Lower leg skin (tissue), 3 donors: ENCODE measurements around the gene ZNF837.

Experiments
- POLR2A ChIP-seq, 2 donors: fragments of 450-650 bp; IDR thresholded peaks; one replicate each; pipeline ENCODE4 v1.6.1; 2016 to 2017; ENCODE audit warnings: antibody characterized with exemption in 2 of 2, mild to moderate bottlenecking in 1 of 2, moderate library complexity in 1 of 2
- TF ChIP-seq, protein P1 (sequence below), 3 donors: fragments of 450-650 bp; IDR thresholded peaks; one replicate each; pipeline ENCODE4 v1.5.1; 2016; ENCODE audit warnings: antibody characterized with exemption in 3 of 3, mild to moderate bottlenecking in 3 of 3, moderate library complexity in 2 of 3

DNA sequence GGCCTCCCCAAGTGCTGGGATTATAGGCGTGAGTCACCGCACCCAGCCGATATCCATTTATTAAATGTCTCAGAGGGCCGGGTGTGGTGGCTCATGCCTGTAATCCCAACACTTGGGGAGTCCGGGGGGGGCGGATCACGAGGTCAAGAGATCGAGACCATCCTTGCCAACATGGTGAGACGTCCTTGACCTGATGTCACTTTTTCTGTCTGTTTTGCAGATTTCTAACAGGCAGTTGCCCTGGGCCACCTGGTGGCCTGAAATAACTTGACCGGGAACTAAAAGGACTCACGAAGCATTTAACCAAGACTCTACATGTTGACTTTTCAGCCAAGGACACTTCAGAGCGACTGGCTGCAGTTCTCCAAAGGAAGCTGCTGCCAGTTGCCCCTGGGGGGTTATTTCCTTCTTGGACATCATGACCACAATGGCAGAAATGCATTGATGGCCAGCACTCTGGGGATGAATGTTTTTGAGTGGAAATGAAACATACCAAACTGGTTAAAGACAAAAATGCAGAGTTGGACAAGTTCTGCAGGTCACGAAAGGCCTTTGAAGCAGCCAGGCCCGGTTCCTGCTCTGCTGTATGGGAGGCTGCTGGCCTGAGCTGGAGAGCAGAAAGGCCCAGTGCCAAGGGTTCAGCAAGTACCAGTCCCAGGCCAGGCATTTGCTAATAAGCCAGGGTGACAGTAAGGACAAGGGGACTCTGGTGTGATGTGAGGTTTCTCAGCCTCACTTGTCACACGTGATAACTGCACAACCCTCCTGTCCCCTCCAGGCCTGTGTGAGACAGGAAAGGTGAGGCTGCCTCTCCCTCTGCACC lies 8.3 kb downstream of the ZNF837 start:
- TF ChIP-seq, protein P1, sequence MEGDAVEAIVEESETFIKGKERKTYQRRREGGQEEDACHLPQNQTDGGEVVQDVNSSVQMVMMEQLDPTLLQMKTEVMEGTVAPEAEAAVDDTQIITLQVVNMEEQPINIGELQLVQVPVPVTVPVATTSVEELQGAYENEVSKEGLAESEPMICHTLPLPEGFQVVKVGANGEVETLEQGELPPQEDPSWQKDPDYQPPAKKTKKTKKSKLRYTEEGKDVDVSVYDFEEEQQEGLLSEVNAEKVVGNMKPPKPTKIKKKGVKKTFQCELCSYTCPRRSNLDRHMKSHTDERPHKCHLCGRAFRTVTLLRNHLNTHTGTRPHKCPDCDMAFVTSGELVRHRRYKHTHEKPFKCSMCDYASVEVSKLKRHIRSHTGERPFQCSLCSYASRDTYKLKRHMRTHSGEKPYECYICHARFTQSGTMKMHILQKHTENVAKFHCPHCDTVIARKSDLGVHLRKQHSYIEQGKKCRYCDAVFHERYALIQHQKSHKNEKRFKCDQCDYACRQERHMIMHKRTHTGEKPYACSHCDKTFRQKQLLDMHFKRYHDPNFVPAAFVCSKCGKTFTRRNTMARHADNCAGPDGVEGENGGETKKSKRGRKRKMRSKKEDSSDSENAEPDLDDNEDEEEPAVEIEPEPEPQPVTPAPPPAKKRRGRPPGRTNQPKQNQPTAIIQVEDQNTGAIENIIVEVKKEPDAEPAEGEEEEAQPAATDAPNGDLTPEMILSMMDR (IDR thresholded peaks at IDR 0.05), result no peak
- TF ChIP-seq POLR2A (IDR thresholded peaks at IDR 0.05), result no peak
